Hepatocyte (in vitro differentiated cells): ENCODE measurements around the gene SH3YL1. TPM values are rescaled to one million over a fixed set of nuclear protein-coding genes. Genes with fewer than 3 reads are reported as not detected.

Experiments used
- DNase-seq: peaks from one replicate; pipeline ENCODE4 v3.0.0-alpha.2; 2016; ENCODE audit warnings: low spot score
- H2AFZ ChIP-seq: fragments of 200-600 bp; sonication (generic); 2 replicates; pipeline ENCODE4 v1.6.0; 2016; ENCODE audit warnings: antibody characterized with exemption, mild to moderate bottlenecking
- H3K27ac ChIP-seq: fragments of 200-600 bp; sonication (generic); 2 replicates; pipeline ENCODE4 v1.5.1; 2016; ENCODE audit warnings: mild to moderate bottlenecking
- H3K27me3 ChIP-seq: fragments of 200-600 bp; sonication (generic); 2 replicates; pipeline ENCODE4 v1.6.1; 2016
- H3K36me3 ChIP-seq: fragments of 200-600 bp; sonication (generic); replicated peaks from 2 replicates; pipeline ENCODE4 v1.5.1; 2016; ENCODE audit warnings: low read depth; ENCODE audit not compliant: insufficient read depth
- H3K4me1 ChIP-seq: fragments of 200-600 bp; sonication (generic); 2 replicates; pipeline ENCODE4 v1.5.1; 2016; ENCODE audit warnings: mild to moderate bottlenecking, moderate library complexity; ENCODE audit not compliant: insufficient read depth
- H3K4me2 ChIP-seq: fragments of 200-600 bp; sonication (generic); 2 replicates; pipeline ENCODE4 v1.6.0; 2016
- H3K4me3 ChIP-seq: fragments of 200-600 bp; sonication (generic); 2 replicates; pipeline ENCODE4 v1.5.1; 2016; ENCODE audit warnings: mild to moderate bottlenecking
- H3K79me2 ChIP-seq: fragments of 200-600 bp; sonication (generic); 2 replicates; pipeline ENCODE4 v1.6.0; 2017; ENCODE audit warnings: mild to moderate bottlenecking
- H3K9me2 ChIP-seq: fragments of 200-600 bp; sonication (generic); replicated peaks from 2 replicates; pipeline ENCODE4 v1.6.0; 2017; ENCODE audit warnings: mild to moderate bottlenecking; ENCODE audit not compliant: insufficient read depth
- H3K9me3 ChIP-seq: fragments of 200-600 bp; sonication (generic); 2 replicates; pipeline ENCODE4 v1.5.1; 2016; ENCODE audit warnings: low read depth, mild to moderate bottlenecking
- H4K20me1 ChIP-seq: fragments of 200-600 bp; sonication (generic); 2 replicates; pipeline ENCODE4 v1.6.0; 2016; ENCODE audit warnings: mild to moderate bottlenecking; ENCODE audit not compliant: insufficient read depth, poor library complexity, severe bottlenecking
- CTCF ChIP-seq: fragments of 200-600 bp; sonication (generic); IDR thresholded peaks from 2 replicates; pipeline ENCODE4 v1.5.1; 2016; ENCODE audit warnings: antibody characterized with exemption, mild to moderate bottlenecking; ENCODE audit not compliant: poor library complexity
- EZH2 ChIP-seq: fragments of 200-600 bp; sonication (generic); IDR thresholded peaks from 2 replicates; pipeline ENCODE4 v1.6.1; 2016; ENCODE audit warnings: antibody characterized with exemption, mild to moderate bottlenecking, borderline replicate concordance
- EZH2phosphoT487 ChIP-seq: fragments of 200-600 bp; sonication (generic); IDR thresholded peaks from one replicate; pipeline ENCODE4 v1.6.1; 2018; ENCODE audit warnings: antibody characterized with exemption, mild to moderate bottlenecking, low read depth, moderate library complexity; ENCODE audit not compliant: unreplicated experiment, severe bottlenecking
- WGBS: methylation state at CpG from one replicate; pipeline ENCODE4 v1.1.6; 2016; ENCODE audit warnings: low lambda C conversion rate; ENCODE audit errors: missing lambda C conversion rate; 5-methylcytosine and 5-hydroxymethylcytosine counted together
- polyA plus RNA-seq: library from polyadenylated mRNA; unstranded; fragments of >200 nt; fragmentation: Nextera tagmentation; extraction: Ambion mirVana; gene quantifications from 2 replicates; pipeline ENCODE4 v1.2.1, GENCODE V29; 2016
- total RNA-seq: library from RNA; depleted of rRNA; stranded (reverse); fragments of >200 nt; gene quantifications from 2 replicates; pipeline ENCODE4 v1.2.3, GENCODE V29; 2014

The SH3YL1 gene
- total and polyA plus RNA-seq, 2 experiments from 2014 or later: 36.3 to 99.8 TPM

DNA sequence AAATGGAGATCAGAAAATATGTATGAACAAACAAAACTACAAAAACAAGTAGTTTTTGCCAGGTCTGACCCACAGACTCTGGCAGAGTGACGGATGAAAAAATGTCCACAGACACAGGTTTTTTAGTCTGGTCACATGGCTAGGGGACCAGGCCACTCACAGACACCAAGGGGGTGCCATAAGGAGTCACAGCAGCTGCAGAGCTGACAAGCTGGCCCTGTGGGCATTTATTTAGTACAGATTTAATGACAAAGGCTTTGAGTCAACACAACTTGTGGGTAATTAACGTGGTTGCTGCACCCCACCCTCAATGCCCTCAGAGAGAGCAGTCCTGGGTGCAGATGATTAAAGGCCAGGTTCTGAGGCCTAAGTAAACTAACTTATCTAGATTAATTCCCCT is 76.0 kb downstream of the SH3YL1 start:
- H2AFZ ChIP-seq: no peak overlapping the region
- no peaks in the 10 kb centered on the region for H3K36me3 ChIP-seq
- H3K79me2 ChIP-seq: no peaks in the 10 kb centered on the region
- no peak overlapping the region for H3K27ac ChIP-seq
- H3K4me1 ChIP-seq: no peaks in the 10 kb centered on the region
- no peaks in the 10 kb centered on the region for H4K20me1 ChIP-seq
- 67% methylated on average over 2 of the region's 2 CpGs for WGBS
- no peaks in the 10 kb centered on the region for H3K27me3 ChIP-seq
- peaks cover 5% of the 10 kb centered on the region for H3K9me3 ChIP-seq
- no peaks in the 10 kb centered on the region for H3K9me2 ChIP-seq
- no peak for DNase-seq
- TF ChIP-seq EZH2 (no peak), EZH2phosphoT487 (no peak)
- no peak overlapping the region for H3K4me3 ChIP-seq
- no peak overlapping the region for H3K4me2 ChIP-seq

GRCh38 chr2:185221-185620 is 78.6 kb downstream of the SH3YL1 start:
- 65% methylated on average over 1 of the region's 1 CpG for WGBS
- no peak overlapping the region for H3K4me3 ChIP-seq
- no peaks in the 10 kb centered on the region for H3K36me3 ChIP-seq
- DNase-seq: no peak
- no peaks in the 10 kb centered on the region for H3K4me1 ChIP-seq
- no peaks in the 10 kb centered on the region for H3K27me3 ChIP-seq
- no peak for TF ChIP-seq CTCF
- TF ChIP-seq EZH2: no peak
- TF ChIP-seq EZH2phosphoT487: no peak
- no peaks in the 10 kb centered on the region for H4K20me1 ChIP-seq
- no peak overlapping the region for H2AFZ ChIP-seq
- no peaks in the 10 kb centered on the region for H3K9me2 ChIP-seq
- no peak overlapping the region for H3K4me2 ChIP-seq
- no peak overlapping the region for H3K27ac ChIP-seq
- H3K9me3 ChIP-seq: peaks cover 5% of the 10 kb centered on the region
- no peaks in the 10 kb centered on the region for H3K79me2 ChIP-seq

GRCh38 chr2:184695-185094 is 79.1 kb downstream of the SH3YL1 start:
- Histone ChIP-seq H3K9me2 (no peaks in the 10 kb centered on the region), H3K4me1 (no peaks in the 10 kb centered on the region), H3K27me3 (no peaks in the 10 kb centered on the region), H3K4me2 (no peak overlapping the region), H3K4me3 (no peak overlapping the region), H2AFZ (no peak overlapping the region), H4K20me1 (no peaks in the 10 kb centered on the region), H3K9me3 (peaks cover 5% of the 10 kb centered on the region), H3K79me2 (no peaks in the 10 kb centered on the region), H3K27ac (no peak overlapping the region), H3K36me3 (no peaks in the 10 kb centered on the region)
- TF ChIP-seq CTCF: no peak
- no peak for TF ChIP-seq EZH2phosphoT487
- TF ChIP-seq EZH2: no peak
- no peak for DNase-seq

GRCh38 chr2:182509-183122 is 81.2 kb downstream of the SH3YL1 start:
- no peaks in the 10 kb centered on the region for H3K36me3 ChIP-seq
- H3K27ac ChIP-seq: no peak overlapping the region
- peaks cover 5% of the 10 kb centered on the region for H3K9me3 ChIP-seq
- no peak overlapping the region for H2AFZ ChIP-seq
- H3K79me2 ChIP-seq: no peaks in the 10 kb centered on the region
- no peaks in the 10 kb centered on the region for H3K27me3 ChIP-seq
- no peaks in the 10 kb centered on the region for H3K9me2 ChIP-seq
- H3K4me2 ChIP-seq: no peak overlapping the region
- TF ChIP-seq EZH2 (no peak), EZH2phosphoT487 (no peak), CTCF (no peak)
- no peaks in the 10 kb centered on the region for H3K4me1 ChIP-seq
- H3K4me3 ChIP-seq: no peak overlapping the region
- H4K20me1 ChIP-seq: no peaks in the 10 kb centered on the region
- no peak for DNase-seq
